ENCODE data around the gene HMGCS2.

- TF ChIP-seq CTCF (IDR thresholded peaks at IDR 0.05; ENCODE audit: low read length) (no peak), EZH2 (IDR thresholded peaks at IDR 0.05; ENCODE audit: borderline replicate concordance, low read length) (no peak)
Measured at GRCh38 chr1:119732465-119733168, 36.1 kb downstream of the HMGCS2 start.

All from OCI-LY1 (cell line).